NCI-H460 (cell line): Measurements from ENCODE around the gene NCS1. TPM values are rescaled to one million over a fixed set of nuclear protein-coding genes. Genes with fewer than 3 reads are reported as not detected.

Experiments used
- DNase-seq: peaks from one replicate; pipeline ENCODE4 v3.0.0-alpha.2; 2016; ENCODE audit warnings: low read depth; ENCODE audit errors: extremely low read depth
- total RNA-seq: library from RNA; depleted of rRNA; stranded (reverse); fragments of >200 nt; shearing (Covaris generic); gene quantifications from 2 replicates; pipeline ENCODE4 v1.2.3, GENCODE V29; 2014

The NCS1 gene
- total RNA-seq, 1 experiment from 2014 or later, result 42.3 TPM

- DNase-seq, result no peak
Measured at GRCh38 chr9:130192382-130192999, 20.3 kb downstream of the NCS1 start.

GRCh38 chr9:130193103-130193502 is 20.9 kb downstream of the NCS1 start:
- DNase-seq, result no peak

GRCh38 chr9:130193531-130194377 is 21.6 kb downstream of the NCS1 start:
- DNase-seq, result no peak

DNA sequence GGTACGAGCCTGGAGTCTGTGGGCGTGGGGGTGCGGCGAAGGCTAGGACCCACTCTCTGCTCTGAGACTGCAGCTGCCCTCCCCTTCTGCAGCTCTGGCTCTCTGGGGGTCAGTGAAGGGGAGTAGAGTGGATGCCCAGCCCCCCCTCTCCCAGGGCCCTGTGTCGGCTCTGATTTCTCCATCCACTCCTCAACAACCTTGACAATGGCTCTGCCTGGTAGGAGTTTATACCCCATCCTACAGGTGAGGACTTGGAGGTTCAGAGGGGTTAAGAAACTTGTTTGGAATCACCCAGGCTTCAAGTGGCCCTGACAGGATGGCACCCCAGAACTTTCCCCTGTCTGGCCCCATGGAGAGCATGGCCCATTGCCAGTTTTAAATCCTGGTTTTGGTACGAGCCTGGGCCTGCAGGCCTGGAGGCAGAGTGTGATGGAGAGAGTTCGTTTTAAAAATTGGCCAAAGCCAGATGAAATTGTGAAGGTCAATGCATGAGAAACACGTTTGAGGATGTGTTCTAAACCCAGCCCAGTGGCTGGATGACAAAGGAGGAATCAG is 22.3 kb downstream of the NCS1 start:
- DNase-seq, result no peak

DNA sequence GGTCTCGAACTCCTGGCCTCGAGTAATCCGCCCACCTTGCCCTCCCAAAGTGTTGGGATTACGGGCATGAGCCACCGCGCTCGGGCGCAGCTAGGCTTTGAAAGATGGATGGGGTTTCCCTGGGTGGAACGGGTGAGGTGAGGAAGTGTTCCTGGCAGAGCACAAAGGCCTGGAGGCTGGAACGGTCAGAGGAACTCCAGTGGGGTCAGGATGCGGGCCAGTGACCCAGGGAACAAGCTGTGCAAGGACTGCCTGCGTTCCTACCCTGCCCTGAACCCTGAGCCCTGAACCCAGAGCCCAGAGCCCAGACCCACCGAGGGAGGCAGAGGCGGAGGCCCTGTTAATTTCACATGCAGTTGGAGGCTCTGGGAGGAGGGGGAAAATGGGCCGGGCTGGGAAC is 23.4 kb downstream of the NCS1 start:
- DNase-seq, result no peak

- DNase-seq, result no peak
Measured at GRCh38 chr9:130196643-130197042, 24.4 kb downstream of the NCS1 start.

- DNase-seq, result no peak
Measured at GRCh38 chr9:130197386-130197785, 25.2 kb downstream of the NCS1 start.

DNA sequence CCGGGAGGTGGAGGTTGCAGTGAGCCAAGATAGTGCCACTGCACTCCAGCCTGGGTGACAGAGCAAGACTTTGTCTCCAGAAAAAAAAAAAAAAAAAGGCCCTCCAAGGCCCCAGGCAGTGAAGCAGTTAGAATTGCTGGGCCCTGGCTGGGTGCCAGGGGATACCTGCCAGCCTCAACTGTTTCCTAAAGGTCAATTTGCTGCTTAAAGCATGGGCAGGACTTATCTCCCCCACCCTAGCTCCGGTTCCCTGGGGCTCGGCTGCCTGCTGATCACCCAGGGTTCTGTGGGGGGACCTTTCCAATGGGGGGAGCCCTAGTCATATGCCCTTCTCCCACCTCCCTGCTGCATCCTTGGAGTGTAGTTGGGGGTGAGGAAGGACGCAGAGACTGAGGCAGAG is 25.7 kb downstream of the NCS1 start:
- no peak for DNase-seq

- no peak for DNase-seq
Measured at GRCh38 chr9:130198501-130199179, 26.4 kb downstream of the NCS1 start.

- DNase-seq, result no peak
Measured at GRCh38 chr9:130199605-130200004, 27.4 kb downstream of the NCS1 start.

GRCh38 chr9:130200038-130200849 is 28.0 kb downstream of the NCS1 start:
- no peak for DNase-seq

DNA sequence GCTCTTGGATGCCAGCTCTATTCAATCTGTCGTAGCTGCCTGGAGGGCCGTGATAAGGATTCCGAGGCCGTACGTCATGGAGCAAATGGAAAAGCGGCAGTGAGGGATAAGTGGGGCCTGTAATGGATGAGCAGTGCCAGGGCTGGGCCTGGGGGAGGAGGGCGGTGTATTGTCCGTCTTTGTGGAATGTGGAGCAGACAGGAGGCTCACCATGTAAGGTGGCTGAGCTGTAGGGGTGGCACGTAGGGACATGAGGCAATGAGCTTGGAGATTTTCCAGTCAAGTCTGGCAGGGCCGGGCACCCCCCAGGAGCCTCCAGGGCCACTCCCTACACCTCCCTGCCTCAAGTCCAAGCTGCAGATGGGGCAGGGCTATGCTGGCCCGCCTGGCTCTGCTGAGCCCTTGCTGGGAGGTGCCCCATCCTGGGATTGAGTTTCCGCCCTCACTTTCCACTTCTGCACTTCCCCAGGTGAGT is 29.2 kb downstream of the NCS1 start:
- DNase-seq, result no peak

DNA sequence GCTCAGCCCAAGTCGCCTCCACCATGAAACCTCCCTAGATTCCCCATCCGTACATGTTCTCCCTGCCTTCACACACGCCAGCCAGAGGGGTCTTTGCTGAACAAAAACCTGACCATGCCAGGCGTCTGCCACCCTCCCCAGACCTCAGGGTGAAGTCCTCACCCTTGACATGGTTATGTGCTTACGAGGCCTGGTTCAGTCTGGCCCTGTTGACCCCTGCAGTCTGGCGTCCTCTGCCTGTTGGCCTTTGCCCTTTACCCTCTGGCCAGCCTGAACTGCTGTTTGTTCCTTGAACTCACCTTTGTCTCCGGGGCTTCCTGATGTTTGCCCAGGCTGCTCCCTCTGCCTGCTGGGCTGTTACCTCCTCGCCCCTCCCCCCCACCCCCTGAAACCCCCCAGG is 29.8 kb downstream of the NCS1 start:
- DNase-seq, result no peak

- DNase-seq, result no peak
Measured at GRCh38 chr9:130204341-130204740, 32.1 kb downstream of the NCS1 start.

DNA sequence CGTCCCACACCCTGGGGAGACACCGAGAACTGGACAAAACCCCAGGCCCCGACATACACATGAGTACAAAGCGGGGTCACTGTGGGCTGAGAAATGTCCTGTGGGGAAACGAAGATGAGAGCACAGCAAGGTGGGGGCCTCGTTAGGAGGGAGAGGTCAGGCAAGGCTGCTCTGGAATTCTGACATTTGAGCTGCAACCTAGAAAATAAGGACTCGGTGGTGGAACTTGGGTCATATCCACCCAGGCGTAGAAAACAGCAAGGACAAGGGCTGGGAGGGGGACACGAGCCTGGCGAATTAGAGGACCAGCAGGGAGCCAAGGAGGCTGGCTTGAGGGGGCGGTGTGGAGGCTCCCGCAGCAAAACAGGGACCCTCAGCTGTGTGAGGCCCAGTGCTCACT is 32.8 kb downstream of the NCS1 start:
- DNase-seq, result no peak

GRCh38 chr9:130205912-130206311 is 33.7 kb downstream of the NCS1 start:
- DNase-seq, result no peak

DNA sequence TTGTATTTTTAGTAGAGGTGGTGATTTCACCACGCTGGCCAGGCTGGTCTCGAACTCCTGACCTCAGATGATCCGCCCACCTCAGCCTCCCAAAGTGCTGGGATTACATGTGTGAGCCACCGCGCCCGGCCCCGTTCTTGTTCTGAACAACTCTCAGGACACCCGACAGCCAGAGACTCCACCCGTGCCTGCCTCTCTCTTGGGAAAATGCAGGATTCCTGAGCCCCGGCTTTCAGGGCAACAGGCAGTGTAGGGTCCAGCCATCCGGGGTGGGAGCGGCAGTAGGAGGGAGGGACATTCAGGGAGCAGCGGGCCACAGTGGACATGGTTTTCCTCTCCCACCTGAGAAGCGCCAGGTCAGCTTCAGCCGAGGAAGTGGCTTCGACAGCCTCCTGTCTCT is 34.4 kb downstream of the NCS1 start:
- no peak for DNase-seq

GRCh38 chr9:130207241-130207992 is 35.2 kb downstream of the NCS1 start:
- DNase-seq, result no peak

GRCh38 chr9:130208600-130209347 is 36.6 kb downstream of the NCS1 start:
- DNase-seq, result no peak
